Naive B cell (primary cell): Measurements from ENCODE around the gene KCNMB4. TPM values are rescaled to one million over a fixed set of nuclear protein-coding genes. Genes with fewer than 3 reads are reported as not detected.

Source experiments
- ATAC-seq, 2 donors: fragments of 150-1000 bp; cut with Tn5 transposase; 2 replicates each; pipeline ENCODE4 v1.10.0; 2021; ENCODE audit warnings: low read depth in 2 of 2, mild to moderate bottlenecking in 2 of 2, moderate library complexity in 2 of 2
- DNase-seq: peaks from one replicate; pipeline ENCODE4 v3.0.0; 2022
- H3K27ac Mint-ChIP-seq, 6 donors: one replicate each; pipeline ENCODE4 v1.8.0; 2020 to 2022; ENCODE audit warnings: mild to moderate bottlenecking in 6 of 6, mixed read lengths in 6 of 6, moderate library complexity in 5 of 6, inconsistent platforms in 2 of 6
- H3K27me3 Mint-ChIP-seq, 3 donors: one replicate each; pipeline ENCODE4 v1.8.0; 2021 to 2022; ENCODE audit warnings: mixed read lengths in 3 of 3, mild to moderate bottlenecking in 1 of 3
- H3K36me3 Mint-ChIP-seq, 2 donors: one replicate each; pipeline ENCODE4 v1.8.0; 2020 to 2022; ENCODE audit warnings: mixed read lengths in 2 of 2, inconsistent platforms in 1 of 2, mild to moderate bottlenecking in 1 of 2
- H3K4me1 Mint-ChIP-seq, 3 donors: one replicate each; pipeline ENCODE4 v1.8.0; 2020 to 2022; ENCODE audit warnings: mixed read lengths in 3 of 3, inconsistent platforms in 1 of 3, mild to moderate bottlenecking in 1 of 3, moderate library complexity in 1 of 3
- H3K4me3 Mint-ChIP-seq, 8 donors: one replicate each; pipeline ENCODE4 v1.8.0; 2020 to 2022; ENCODE audit warnings: mild to moderate bottlenecking in 8 of 8, mixed read lengths in 8 of 8, moderate library complexity in 8 of 8, inconsistent platforms in 2 of 8
- H3K9me3 Mint-ChIP-seq, 7 donors: one replicate each; pipeline ENCODE4 v1.8.0; 2020 to 2022; ENCODE audit warnings: mixed read lengths in 7 of 7, mild to moderate bottlenecking in 5 of 7, inconsistent platforms in 2 of 7, moderate library complexity in 1 of 7
- polyA plus RNA-seq, 6 donors: library from polyadenylated mRNA; unstranded; fragments of 300-500 nt; fragmentation: Illumina TruSeq; gene quantifications; one replicate each; pipeline ENCODE4 v1.2.3, GENCODE V29; 2021; ENCODE audit warnings: low read depth in 6 of 6

Gene KCNMB4
- polyA plus RNA-seq, 6 donors from 2014 or later, result 0.44 to 1.7 (median 0.75) TPM

- Mint-ChIP-seq H3K4me3 (no peak overlapping the region), H3K4me1 (no peaks in the 10 kb centered on the region), H3K27ac (no peak overlapping the region), H3K9me3 (no peaks in the 10 kb centered on the region), H3K27me3 (no peaks in the 10 kb centered on the region), H3K36me3 (no peaks in the 10 kb centered on the region)
- ATAC-seq (no peak), DNase-seq (no peak)
Measured at GRCh38 chr12:70426620-70427019, 60.5 kb downstream of the KCNMB4 start.

- H3K4me1 Mint-ChIP-seq, result no peaks in the 10 kb centered on the region
- H3K4me3 Mint-ChIP-seq, result no peak overlapping the region
- no peak for ATAC-seq
- no peaks in the 10 kb centered on the region for H3K27me3 Mint-ChIP-seq
- no peak overlapping the region for H3K27ac Mint-ChIP-seq
- no peaks in the 10 kb centered on the region for H3K36me3 Mint-ChIP-seq
- no peak for DNase-seq
- H3K9me3 Mint-ChIP-seq, result no peaks in the 10 kb centered on the region
Measured at GRCh38 chr12:70427611-70428010, 61.5 kb downstream of the KCNMB4 start.

- Mint-ChIP-seq H3K27ac (no peak overlapping the region), H3K4me1 (no peaks in the 10 kb centered on the region), H3K9me3 (no peaks in the 10 kb centered on the region), H3K4me3 (no peak overlapping the region), H3K36me3 (no peaks in the 10 kb centered on the region), H3K27me3 (no peaks in the 10 kb centered on the region)
- DNase-seq (no peak), ATAC-seq (no peak)
Measured at GRCh38 chr12:70430400-70430799, 64.3 kb downstream of the KCNMB4 start.

GRCh38 chr12:70436836-70437235, 70.7 kb downstream of the KCNMB4 start:
- Mint-ChIP-seq H3K36me3 (no peaks in the 10 kb centered on the region), H3K4me3 (no peak overlapping the region), H3K27me3 (peaks cover 0 to 5% (median 5%) of the 10 kb centered on the region in 3 donors), H3K4me1 (no peaks in the 10 kb centered on the region), H3K9me3 (peaks cover 0 to 2% (median 0%) of the 10 kb centered on the region in 7 donors), H3K27ac (no peak overlapping the region)
- DNase-seq (no peak), ATAC-seq (no peak)

GRCh38 chr12:70443062-70443673, 77.1 kb downstream of the KCNMB4 start:
- no peak for ATAC-seq

GRCh38 chr12:70444903-70445302, 78.8 kb downstream of the KCNMB4 start:
- ATAC-seq (no peak), DNase-seq (no peak)
- peaks cover 6 to 10% of the 10 kb centered on the region in 2 donors for H3K36me3 Mint-ChIP-seq
- peaks cover 0 to 10% (median 7%) of the 10 kb centered on the region in 3 donors for H3K27me3 Mint-ChIP-seq
- peaks cover 4 to 19% (median 10%) of the 10 kb centered on the region in 7 donors for H3K9me3 Mint-ChIP-seq
- no peak overlapping the region for H3K27ac Mint-ChIP-seq
- H3K4me1 Mint-ChIP-seq, result no peaks in the 10 kb centered on the region
- no peak overlapping the region for H3K4me3 Mint-ChIP-seq

More at GRCh38 chr12:70443062-70443673, 77.1 kb downstream of the KCNMB4 start:
- Mint-ChIP-seq H3K27me3 (peaks cover 5 to 14% (median 7%) of the 10 kb centered on the region in 3 donors), H3K9me3 (peaks cover 0 to 7% (median 2%) of the 10 kb centered on the region in 7 donors), H3K36me3 (no peaks in the 10 kb centered on the region), H3K4me3 (no peak overlapping the region), H3K4me1 (no peaks in the 10 kb centered on the region), H3K27ac (peak overlapping the region in 1 of 6 donors; percentile 63)
- DNase-seq, result no peak

GRCh38 chr12:70448371-70448770, 82.3 kb downstream of the KCNMB4 start:
- H3K9me3 Mint-ChIP-seq, result peaks cover 10 to 48% (median 29%) of the 10 kb centered on the region in 7 donors
- peaks cover 0 to 7% (median 0%) of the 10 kb centered on the region in 3 donors for H3K27me3 Mint-ChIP-seq
- H3K27ac Mint-ChIP-seq, result no peak overlapping the region
- no peaks in the 10 kb centered on the region for H3K4me1 Mint-ChIP-seq
- DNase-seq, result no peak
- no peak for ATAC-seq
- H3K4me3 Mint-ChIP-seq, result no peak overlapping the region
- peaks cover 6 to 10% of the 10 kb centered on the region in 2 donors for H3K36me3 Mint-ChIP-seq

GRCh38 chr12:70449074-70449752, 83.1 kb downstream of the KCNMB4 start:
- no peak for ATAC-seq

GRCh38 chr12:70449753-70450341, 83.8 kb downstream of the KCNMB4 start:
- no peak for ATAC-seq
- Mint-ChIP-seq H3K9me3 (peaks cover 12 to 62% (median 33%) of the 10 kb centered on the region in 7 donors), H3K27ac (no peak overlapping the region), H3K4me3 (no peak overlapping the region), H3K27me3 (peaks cover 0 to 7% (median 4%) of the 10 kb centered on the region in 3 donors), H3K36me3 (peaks cover 9 to 10% of the 10 kb centered on the region in 2 donors), H3K4me1 (no peaks in the 10 kb centered on the region)
- no peak for DNase-seq

More at GRCh38 chr12:70449074-70449752, 83.1 kb downstream of the KCNMB4 start:
- Mint-ChIP-seq H3K36me3 (peaks cover 6 to 10% of the 10 kb centered on the region in 2 donors), H3K27ac (peak overlapping the region in 1 of 6 donors; percentile 30), H3K4me1 (no peaks in the 10 kb centered on the region), H3K4me3 (no peak overlapping the region), H3K9me3 (peaks cover 12 to 56% (median 29%) of the 10 kb centered on the region in 7 donors), H3K27me3 (peaks cover 0 to 7% (median 0%) of the 10 kb centered on the region in 3 donors)
- no peak for DNase-seq

- DNase-seq (no peak), ATAC-seq (no peak)
- peaks cover 6 to 74% (median 38%) of the 10 kb centered on the region in 7 donors for H3K9me3 Mint-ChIP-seq
- H3K4me3 Mint-ChIP-seq, result no peak overlapping the region
- peaks cover 4 to 14% (median 14%) of the 10 kb centered on the region in 3 donors for H3K27me3 Mint-ChIP-seq
- no peak overlapping the region for H3K27ac Mint-ChIP-seq
- H3K36me3 Mint-ChIP-seq, result peaks cover 10 to 13% of the 10 kb centered on the region in 2 donors
- no peaks in the 10 kb centered on the region for H3K4me1 Mint-ChIP-seq
Measured at GRCh38 chr12:70451528-70451927, 85.4 kb downstream of the KCNMB4 start.

GRCh38 chr12:70456953-70457352, 90.9 kb downstream of the KCNMB4 start:
- Mint-ChIP-seq H3K4me1 (peaks cover 5 to 11% (median 10%) of the 10 kb centered on the region in 3 donors), H3K27me3 (peaks cover 8 to 15% (median 14%) of the 10 kb centered on the region in 3 donors), H3K9me3 (peaks cover 8 to 65% (median 30%) of the 10 kb centered on the region in 7 donors), H3K27ac (no peak overlapping the region), H3K36me3 (peaks cover 0 to 12% of the 10 kb centered on the region in 2 donors), H3K4me3 (no peak overlapping the region)
- ATAC-seq (no peak), DNase-seq (no peak)

- peak; percentile 5 for DNase-seq
- Mint-ChIP-seq H3K27ac (peak overlapping the region in 1 of 6 donors; percentile 56), H3K27me3 (peaks cover 8 to 15% (median 10%) of the 10 kb centered on the region in 3 donors), H3K4me1 (peaks cover 5 to 11% (median 10%) of the 10 kb centered on the region in 3 donors), H3K36me3 (peaks cover 9 to 15% of the 10 kb centered on the region in 2 donors), H3K4me3 (peak overlapping the region in 2 of 8 donors; percentile 52 to 54), H3K9me3 (peaks cover 9 to 59% (median 31%) of the 10 kb centered on the region in 7 donors)
- peak in 1 of 2 donors; percentile 45 for ATAC-seq
Measured at GRCh38 chr12:70459786-70460185, 93.7 kb downstream of the KCNMB4 start.

GRCh38 chr12:70463997-70464396, 97.9 kb downstream of the KCNMB4 start:
- peaks cover 5 to 11% (median 10%) of the 10 kb centered on the region in 3 donors for H3K4me1 Mint-ChIP-seq
- H3K36me3 Mint-ChIP-seq, result peaks cover 6 to 20% of the 10 kb centered on the region in 2 donors
- no peak overlapping the region for H3K27ac Mint-ChIP-seq
- ATAC-seq (no peak), DNase-seq (no peak)
- peaks cover 9 to 34% (median 16%) of the 10 kb centered on the region in 7 donors for H3K9me3 Mint-ChIP-seq
- peak overlapping the region in 1 of 8 donors; percentile 79 for H3K4me3 Mint-ChIP-seq
- H3K27me3 Mint-ChIP-seq, result peaks cover 0 to 10% (median 4%) of the 10 kb centered on the region in 3 donors
